K562 (cell line): ENCODE results near the gene GPR183. TPM values are rescaled to one million over a fixed set of nuclear protein-coding genes. Genes with fewer than 3 reads are reported as not detected.
A peak's percentile ranks its signal among the peaks of the same experiment; 100 is the strongest.

ENCODE experiments used
- ATF1 ChIP-seq, 2 experiments: fragments of 450-650 bp in 1 of 2; IDR thresholded peaks; 2 replicates each; pipeline ENCODE4 v1.6.1; 2016; ENCODE audit warnings: missing compliant biosample characterization in 1 of 2, missing genetic modification characterization in 1 of 2
- ATF6 ChIP-seq: sonication (generic); formaldehyde crosslinking; IDR thresholded peaks from 2 replicates; pipeline ENCODE4 v1.4.0; 2020; ENCODE audit warnings: mild to moderate bottlenecking, missing genetic modification reagents
- BRD4 ChIP-seq: fragments of 200-600 bp; sonication (generic); IDR thresholded peaks from 2 replicates; pipeline ENCODE4 v1.6.1; 2017; ENCODE audit warnings: inconsistent platforms
- CBX1 ChIP-seq: sonication (generic); IDR thresholded peaks from 2 replicates; pipeline ENCODE4 v1.6.1; 2016; ENCODE audit warnings: antibody characterized with exemption, low read depth, mild to moderate bottlenecking
- CEBPB ChIP-seq: fragments of 450-650 bp; IDR thresholded peaks from 2 replicates; pipeline ENCODE4 v1.6.1; 2016; ENCODE audit warnings: missing genetic modification characterization, missing compliant biosample characterization
- FOXJ3 ChIP-seq: sonication (generic); formaldehyde crosslinking; IDR thresholded peaks from 2 replicates; pipeline ENCODE4 v1.4.0; 2020; ENCODE audit warnings: mild to moderate bottlenecking, missing genetic modification reagents
- HES1 ChIP-seq: fragments of 450-650 bp; IDR thresholded peaks from 2 replicates; pipeline ENCODE4 v1.6.1; 2016; ENCODE audit warnings: low read depth, mild to moderate bottlenecking, moderate library complexity
- L3MBTL2 ChIP-seq: fragments of 450-650 bp; IDR thresholded peaks from 2 replicates; pipeline ENCODE4 v1.6.1; 2016; ENCODE audit warnings: mild to moderate bottlenecking, moderate library complexity
- POLR2H ChIP-seq: IDR thresholded peaks from 2 replicates; pipeline ENCODE4 v1.6.1; 2016; ENCODE audit warnings: missing genetic modification characterization, low read depth, mild to moderate bottlenecking, control low read depth, missing compliant biosample characterization, moderate library complexity
- RFX7 ChIP-seq: fragments of 250-450 bp; sonication (Bioruptor Pico); IDR thresholded peaks from 2 replicates; pipeline ENCODE4 v1.5.1; 2021; ENCODE audit warnings: mild to moderate bottlenecking
- STAG1 ChIP-seq: sonication (generic); formaldehyde crosslinking; IDR thresholded peaks from 2 replicates; pipeline ENCODE4 v1.5.0; 2020; ENCODE audit warnings: missing genetic modification reagents, borderline replicate concordance
- TAF7 ChIP-seq: fragments of 450-650 bp; IDR thresholded peaks from 2 replicates; pipeline ENCODE4 v1.6.1; 2016; ENCODE audit warnings: missing genetic modification characterization, missing compliant biosample characterization
- ZBTB8A ChIP-seq: fragments of 450-650 bp; IDR thresholded peaks from 2 replicates; pipeline ENCODE4 v1.6.1; 2018; ENCODE audit warnings: mild to moderate bottlenecking, moderate library complexity; ENCODE audit not compliant: partially characterized antibody
- ZFX ChIP-seq: sonication (generic); formaldehyde crosslinking; IDR thresholded peaks from 2 replicates; pipeline ENCODE4 v1.8.0; 2022; ENCODE audit warnings: mild to moderate bottlenecking, missing genetic modification reagents, moderate library complexity
- ZNF253 ChIP-seq: fragments of 250-450 bp; sonication (Bioruptor Pico); conservative IDR thresholded peaks from 2 replicates; pipeline ENCODE4 v1.6.1; 2021; ENCODE audit warnings: mild to moderate bottlenecking
- ZNF316 ChIP-seq: fragments of 450-650 bp; IDR thresholded peaks from 2 replicates; pipeline ENCODE4 v1.6.1; 2016
- ZNF384 ChIP-seq: IDR thresholded peaks from 2 replicates; pipeline ENCODE4 v1.6.1; 2012; ENCODE audit warnings: low read depth, low read length, improper control_type of control experiment
- polyA plus RNA-seq, 8 experiments: library from polyadenylated mRNA; depleted of rRNA in 4 of 8; stranded (reverse) in 5 of 8; unstranded in 3 of 8; fragments of >200 nt; fragmentation: Nextera tagmentation in 2 of 8; fragmentation: Illumina TruSeq in 1 of 8; extraction: Ambion mirVana in 2 of 8; extraction: Trizol in 1 of 8; gene quantifications; 2 replicates each; pipeline versions ENCODE4 v1.2.1 to v1.2.3, GENCODE V29; 2011 to 2014; ENCODE audit warnings: inconsistent platforms in 1 of 8, missing spikeins in 1 of 8
- total RNA-seq, 7 experiments: library from RNA; depleted of rRNA in 6 of 7; stranded (reverse); fragments of >200 nt in 6 of 7; fragmentation: Illumina TruSeq in 2 of 7; extraction: Trizol in 2 of 7; gene quantifications; 2 replicates each; pipeline versions ENCODE4 v1.2.1 to v1.2.3, GENCODE V29; 2011 to 2021; ENCODE audit warnings: low replicate concordance in 1 of 7

GPR183 gene
- total and polyA plus RNA-seq, 9 of the 15 experiments (the other 6 are each of a cell fraction or from before 2014, with no cell fraction given), result 1.3 to 10.2 (median 3.7) TPM

GRCh38 chr13:99307247-99307646 is at the start of gene GPR183 (continued):
- no peak for TF ChIP-seq ATF1 (CRISPR knock-in tag; IDR thresholded peaks at IDR 0.05)
- TF ChIP-seq ATF1 (tag; IDR thresholded peaks at IDR 0.05), result no peak
- no peak for TF ChIP-seq CBX1
- TF ChIP-seq ZNF316, result no peak
- TF ChIP-seq HES1, result no peak
- TF ChIP-seq ZFX (CRISPR knock-in tag), result 0 out of 2 replicates have a peak, but pooled peaks have one; percentile 3
- TF ChIP-seq ZNF253 (CRISPR knock-in tag), result no peak
- no peak for TF ChIP-seq CEBPB (tag)
- peak; percentile 44; the same call in 1 of the 2 replicates for TF ChIP-seq POLR2H
- no peak for TF ChIP-seq RFX7
- TF ChIP-seq ZNF384, result peak; percentile 93
- no peak for TF ChIP-seq TAF7
- TF ChIP-seq STAG1 (CRISPR knock-in tag), result no peak
- TF ChIP-seq FOXJ3, result no peak
- TF ChIP-seq L3MBTL2, result no peak
- TF ChIP-seq BRD4, result 0 out of 2 replicates have a peak, but pooled peaks have one; percentile 30
- TF ChIP-seq ATF6 (CRISPR knock-in tag), result no peak
- no peak for TF ChIP-seq ZBTB8A
- TF ChIP-seq, all 486 proteins: peak for 6
